Left colon (tissue), 2 donors: ENCODE measurements around the gene EPB41L5. TPM values are rescaled to one million over a fixed set of nuclear protein-coding genes. Genes with fewer than 3 reads are reported as not detected.
"Not testable (repeated sequence)": the region's sequence is repeated elsewhere in the genome, so short reads cannot be mapped to it uniquely, and the experiment has no call there.

Experiments
- ATAC-seq: fragments of 200-7000 bp; cut with Tn5 transposase; one replicate; pipeline ENCODE4 v1.9.1; 2020; ENCODE audit warnings: mild to moderate bottlenecking, moderate library complexity
- DNase-seq, 2 donors: peaks; one replicate each; pipeline ENCODE4 v3.0.0-alpha.2; 2020
- intact Hi-C, 2 donors: fragments of 100-400 bp; cut with DNase I in 1 of 2; cut with micrococcal nuclease in 1 of 2; formaldehyde crosslinking; loops; one replicate each; pipeline versions ENCODE4 v1.11.2 to v1.14.0; 2022; cut with DNase I, micrococcal nuclease
- total RNA-seq, 2 donors: library from RNA; stranded (reverse); fragmentation: NEBNext Ultra II Directional; extraction: Animal tissue kit (Norgen Biotek cat#: 25700); gene quantifications; one replicate each; pipeline ENCODE4 v1.2.1, GENCODE V29; 2021
- donor health status: DM: no; HTN: no; CAD: no.
- donor health status: DM: yes; HTN: yes; CAD: no.

The EPB41L5 gene
- total RNA-seq, 2 donors from 2014 or later: 30.3 to 30.8 TPM

DNA sequence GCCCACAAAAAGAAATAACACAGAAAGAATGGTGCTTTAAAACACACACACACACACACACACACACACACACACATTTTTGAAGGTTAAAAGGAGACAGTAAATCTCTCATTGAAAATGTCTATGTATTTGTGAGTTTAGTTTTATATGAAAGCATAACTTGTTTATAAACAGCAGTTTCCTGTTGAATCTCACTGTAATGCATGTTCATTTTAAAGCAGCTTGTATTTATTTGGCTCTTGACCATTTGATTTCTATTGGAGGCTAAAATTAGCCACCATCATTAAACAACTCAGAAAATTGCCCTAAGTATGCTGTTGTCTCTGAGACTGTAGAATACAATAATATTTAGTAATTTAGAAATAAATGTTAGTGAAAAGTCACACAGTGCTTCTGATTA, 115.3 kb downstream of the EPB41L5 start:
- ATAC-seq: no peak
- intact Hi-C loops: no loop called here
- DNase-seq: no peak

- ATAC-seq (no peak), DNase-seq (no peak)
- intact Hi-C loops: no loop called here
Observed at GRCh38 chr2:120132190-120132589, 119.3 kb downstream of the EPB41L5 start.

GRCh38 chr2:120132691-120133090, 119.8 kb downstream of the EPB41L5 start:
- ATAC-seq (no peak), DNase-seq (no peak)
- intact Hi-C loops: no loop called here

DNA sequence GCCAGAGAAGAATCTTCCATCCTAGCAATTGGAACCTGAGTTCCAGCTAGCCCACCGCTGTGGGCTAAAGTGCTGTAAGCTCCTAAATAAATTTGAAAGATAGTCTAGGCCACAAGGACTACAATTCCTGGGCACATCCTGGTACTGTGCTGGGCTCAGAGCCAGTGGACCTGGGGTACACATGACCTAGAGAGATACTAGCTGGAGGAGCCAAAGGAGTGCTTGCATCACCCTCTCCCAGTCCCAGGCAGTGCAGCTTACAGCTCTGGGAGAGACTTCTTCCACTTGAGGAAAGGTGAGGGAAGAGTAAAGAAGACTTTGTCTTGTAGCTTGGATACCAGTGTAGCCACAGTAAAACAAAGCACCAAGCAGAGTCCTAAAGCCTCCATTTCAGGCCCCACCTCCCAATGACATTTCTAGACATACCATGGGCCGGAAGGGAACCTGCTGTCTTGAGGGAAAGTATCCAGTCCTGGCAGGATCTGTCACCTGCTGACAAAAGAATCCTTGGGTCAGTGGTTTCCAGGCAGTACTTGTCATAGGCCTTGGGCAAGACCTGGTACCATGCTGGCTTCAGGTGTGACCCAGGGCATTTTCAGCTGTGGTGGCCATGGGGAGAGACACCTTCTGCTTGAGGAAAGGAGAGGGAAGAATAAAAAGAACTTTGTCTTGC, 120.8 kb downstream of the EPB41L5 start:
- no peak for DNase-seq
- intact Hi-C loops: no loop called here
- ATAC-seq: no peak

- no peak for ATAC-seq
- intact Hi-C loops: no loop called here
- no peak for DNase-seq
Observed at GRCh38 chr2:120134263-120134662, 121.4 kb downstream of the EPB41L5 start.

- intact Hi-C loops, ATAC-seq, DNase-seq: not testable (repeated sequence)
Observed at GRCh38 chr2:120135013-120135412, 122.1 kb downstream of the EPB41L5 start.

GRCh38 chr2:120140866-120141265, 128.0 kb downstream of the EPB41L5 start:
- DNase-seq (no peak), ATAC-seq (no peak)
- intact Hi-C loops: no loop called here

DNA sequence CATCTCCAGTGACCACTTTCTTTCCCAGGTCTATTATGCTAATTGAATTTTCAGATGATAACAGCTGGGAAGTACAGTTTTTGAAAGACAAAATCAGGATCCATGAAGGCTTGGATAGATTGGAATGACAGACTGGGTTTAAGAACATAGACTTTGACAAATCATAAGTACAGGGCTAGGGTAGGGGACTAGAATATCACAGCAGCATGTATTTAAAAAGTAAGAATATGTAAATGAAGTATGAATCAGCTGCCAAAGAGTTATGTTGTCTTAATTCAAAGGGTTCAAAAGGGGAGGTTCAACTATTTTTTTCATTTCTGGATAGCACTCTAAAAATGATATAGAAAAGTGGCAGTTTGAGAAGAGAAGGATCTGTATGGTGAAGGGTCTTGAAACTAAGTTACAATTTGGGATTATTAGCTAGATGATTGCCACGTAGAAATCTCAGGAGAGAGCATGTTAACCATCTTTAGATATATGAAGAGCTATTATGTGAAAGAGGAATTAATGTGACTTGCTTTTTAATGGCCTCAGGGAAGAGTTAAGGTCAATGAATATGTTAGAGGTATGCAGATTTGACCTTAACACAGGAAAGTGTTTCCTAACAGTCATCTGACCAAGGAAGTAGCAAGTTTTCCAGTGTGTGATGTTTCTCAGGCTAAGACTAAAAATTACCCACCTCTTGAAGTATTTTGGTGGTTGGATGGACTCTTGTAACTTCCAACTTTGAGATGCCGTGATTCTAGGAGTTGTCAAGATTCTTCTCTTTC, 128.6 kb downstream of the EPB41L5 start:
- DNase-seq (no peak), ATAC-seq (no peak)
- intact Hi-C loops: no loop called here

DNA sequence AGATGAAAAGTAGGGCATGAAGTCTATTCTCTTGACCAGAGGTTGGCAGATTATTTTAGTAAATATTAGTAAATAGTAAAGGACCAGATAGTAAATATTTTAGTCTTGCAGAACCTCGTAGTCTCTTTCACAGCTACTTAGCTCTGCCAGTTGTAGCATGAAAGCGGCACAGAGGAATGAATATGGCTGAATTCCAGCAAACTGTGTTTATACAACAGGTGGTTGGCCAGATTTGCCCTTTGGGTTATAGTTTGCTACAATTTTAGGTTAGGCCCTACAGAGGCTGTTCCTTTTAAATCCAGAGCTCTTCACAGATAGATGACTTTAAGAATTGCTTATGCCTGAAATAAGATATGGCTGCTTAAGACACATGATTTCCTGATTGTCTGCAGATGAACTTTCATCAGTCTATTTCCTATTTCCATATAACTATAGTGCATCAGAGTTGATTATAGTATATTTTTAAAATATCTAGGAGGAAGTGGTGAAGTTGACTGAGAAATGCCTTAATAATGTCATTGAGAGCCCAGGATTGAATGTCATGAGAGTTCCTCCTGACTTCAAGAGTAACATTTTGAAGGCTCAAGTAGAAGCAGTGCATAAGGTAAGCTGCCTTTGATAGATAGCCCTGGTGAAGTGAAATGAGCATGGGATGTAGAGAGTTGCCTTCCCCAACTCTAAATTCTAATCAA, 129.8 kb downstream of the EPB41L5 start:
- intact Hi-C loops: no loop called here
- DNase-seq (no peak), ATAC-seq (no peak)

DNA sequence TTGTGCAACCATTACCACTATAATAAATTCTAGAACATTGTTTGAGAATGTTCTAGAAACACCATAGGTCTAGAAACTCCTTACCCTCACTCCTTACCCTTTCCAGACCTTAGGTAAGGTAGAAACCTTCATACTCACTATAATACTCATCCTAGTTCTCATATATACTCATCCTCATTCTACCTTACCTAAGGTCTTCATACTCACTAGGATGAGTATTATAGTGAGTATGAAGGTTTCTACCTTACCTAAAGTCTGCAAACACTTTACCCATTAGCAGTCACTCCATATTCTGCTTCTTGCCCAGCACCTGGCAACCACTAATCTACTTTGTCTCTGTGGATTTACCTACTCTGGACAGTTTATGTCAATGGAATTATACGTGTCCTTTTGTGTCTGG, 135.4 kb downstream of the EPB41L5 start:
- intact Hi-C loops: no loop called here
- ATAC-seq: no peak

DNA sequence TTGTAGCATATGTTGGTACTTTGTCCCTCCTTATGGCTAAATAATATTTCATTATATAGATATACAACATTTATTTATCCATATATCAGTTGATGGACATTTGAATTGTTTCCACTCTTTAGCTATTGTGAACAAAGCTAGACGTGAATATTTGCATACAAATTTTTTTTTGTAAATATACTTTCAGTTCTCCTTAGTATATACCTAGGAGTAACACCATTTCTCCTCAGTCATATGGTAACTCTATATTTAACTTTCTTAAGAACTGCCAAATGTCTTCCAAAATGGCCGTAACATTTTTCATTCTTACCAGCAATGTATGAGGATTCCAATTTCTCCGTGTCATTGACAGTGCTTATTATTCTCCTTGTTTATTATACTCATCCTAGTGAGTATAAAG, 135.8 kb downstream of the EPB41L5 start:
- ATAC-seq (no peak), DNase-seq (no peak)
- intact Hi-C loops: no loop called here

More for the DNA sequence above, 135.4 kb downstream of the EPB41L5 start:
- no peak for DNase-seq

DNA sequence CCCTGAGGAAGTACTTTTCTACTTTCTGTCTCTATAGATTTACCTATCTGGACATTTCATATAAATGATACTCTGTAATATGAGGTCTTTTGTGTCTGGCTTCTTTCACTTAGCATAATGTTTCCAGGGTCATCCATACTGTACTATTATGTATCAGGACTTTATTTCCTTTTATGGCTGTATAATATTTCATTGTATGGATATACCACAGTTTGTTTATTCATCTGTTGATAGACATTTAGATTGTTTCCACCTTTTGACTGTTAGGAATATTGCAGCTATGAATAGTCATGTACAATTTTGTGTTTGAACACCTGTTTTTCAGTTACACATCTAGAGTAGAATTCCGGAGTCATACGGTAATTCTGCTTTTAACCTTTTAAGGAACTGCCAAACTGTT, 136.5 kb downstream of the EPB41L5 start:
- no peak for DNase-seq
- intact Hi-C loops: no loop called here
- no peak for ATAC-seq

DNA sequence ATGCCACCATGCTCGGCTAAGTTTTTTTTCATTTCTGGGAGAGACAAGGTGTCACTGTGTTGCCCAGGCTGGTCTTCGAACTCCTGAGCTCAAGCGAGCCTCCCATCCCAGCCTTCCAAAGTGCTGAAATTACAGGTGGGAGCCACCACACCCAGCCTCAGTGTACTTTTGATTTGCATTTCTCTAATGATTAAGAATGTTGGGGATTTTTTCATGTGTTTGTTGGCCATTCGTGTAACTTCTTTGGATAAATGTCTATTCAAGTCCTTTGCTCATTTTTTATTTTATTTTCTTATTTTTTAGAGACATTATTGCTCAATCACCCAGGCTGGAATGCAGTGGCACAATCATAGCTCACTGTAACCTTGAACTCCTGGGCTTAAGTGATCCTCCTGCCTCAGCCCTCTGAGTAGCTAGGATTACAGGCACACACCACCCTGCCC, 137.2 kb downstream of the EPB41L5 start:
- ATAC-seq: no peak
- intact Hi-C loops: no loop called here

GRCh38 chr2:120155308-120155707, 142.4 kb downstream of the EPB41L5 start:
- DNase-seq (no peak), ATAC-seq (no peak)
- intact Hi-C loops: no loop called here

More for the DNA sequence above, 137.2 kb downstream of the EPB41L5 start:
- DNase-seq: no peak

GRCh38 chr2:120158658-120159057, 145.8 kb downstream of the EPB41L5 start:
- DNase-seq, ATAC-seq, intact Hi-C loops: not testable (repeated sequence)

DNA sequence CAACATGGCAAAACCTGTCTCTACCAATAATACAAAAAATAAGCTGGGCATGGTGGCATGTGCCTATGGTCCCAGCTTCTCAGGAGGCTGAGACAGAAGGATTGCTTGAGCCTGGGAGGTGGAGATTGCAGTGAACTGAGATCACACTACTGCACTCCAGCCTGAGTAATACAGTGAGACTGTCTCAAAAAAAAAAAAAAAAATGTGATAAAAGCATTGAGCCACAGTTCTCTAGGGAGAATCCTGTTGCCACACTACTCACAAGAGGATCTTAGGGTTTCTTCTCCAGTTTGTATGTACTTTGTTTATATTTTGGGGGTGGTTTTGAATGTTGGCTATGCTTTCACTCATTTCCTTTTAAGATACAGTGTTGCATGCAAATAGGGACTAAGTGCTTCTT, 148.3 kb downstream of the EPB41L5 start:
- intact Hi-C loops: no loop called here
- no peak for ATAC-seq

GRCh38 chr2:120162716-120163115, 149.8 kb downstream of the EPB41L5 start:
- DNase-seq: no peak
- ATAC-seq: no peak
- intact Hi-C loops: no loop called here

More for the DNA sequence above, 148.3 kb downstream of the EPB41L5 start:
- no peak for DNase-seq

GRCh38 chr2:120167272-120167671, 154.4 kb downstream of the EPB41L5 start:
- intact Hi-C loops: no loop called here
- ATAC-seq: no peak
- no peak for DNase-seq

GRCh38 chr2:120169020-120169419, 156.1 kb downstream of the EPB41L5 start:
- intact Hi-C loops: no loop called here
- ATAC-seq (no peak), DNase-seq (no peak)
